ENCODE results near the gene RBM34. TPM values are rescaled to one million over a fixed set of nuclear protein-coding genes. Genes with fewer than 3 reads are reported as not detected.
"Not testable (repeated sequence)": the region's sequence is repeated elsewhere in the genome, so short reads cannot be mapped to it uniquely, and the experiment has no call there.

RBM34 gene
- polyA plus RNA-seq, 4 donors: 51.8 to 76.7 (median 61.1) TPM

GRCh38 chr1:235098991-235099390 lies 62.1 kb downstream of the RBM34 start:
- Histone ChIP-seq H3K27ac (ENCODE audit: low read depth in 1 of 3, low read length in 2 of 3) (no peak overlapping the region), H3K4me3 (ENCODE audit: low read depth in 1 of 3, low read length in 3 of 3) (no peak overlapping the region), H3K4me1 (ENCODE audit: control insufficient read depth in 3 of 3, insufficient read depth in 2 of 3, low read depth in 1 of 3, low read length in 2 of 3) (peaks cover 0 to 2% (median 2%) of the 10 kb centered on the region in 3 donors), H3K9me3 (ENCODE audit: control insufficient read depth in 2 of 2, insufficient read depth in 1 of 2, low read depth in 1 of 2, low read length in 1 of 2) (no peaks in the 10 kb centered on the region), H3K27me3 (ENCODE audit: control insufficient read depth in 3 of 3, insufficient read depth in 3 of 3, low read length in 3 of 3) (no peaks in the 10 kb centered on the region), H3K36me3 (ENCODE audit: control insufficient read depth in 3 of 3, insufficient read depth in 2 of 3, low read depth in 1 of 3, low read length in 3 of 3) (no peaks in the 10 kb centered on the region)
- no peak for DNase-seq
- no peak for FAIRE-seq
- 86 to 94% (median 90%) methylated on average over 9 of the region's 9 CpGs for WGBS, 3 donors

GRCh38 chr1:235098547-235098946 lies 62.5 kb downstream of the RBM34 start:
- DNase-seq (no peak), FAIRE-seq (no peak)
- H3K4me1 ChIP-seq (ENCODE audit: control insufficient read depth in 3 of 3, insufficient read depth in 2 of 3, low read depth in 1 of 3, low read length in 2 of 3): peaks cover 0 to 7% (median 0%) of the 10 kb centered on the region in 3 donors
- no peaks in the 10 kb centered on the region for H3K36me3 ChIP-seq (ENCODE audit: control insufficient read depth in 3 of 3, insufficient read depth in 2 of 3, low read depth in 1 of 3, low read length in 3 of 3)
- H3K4me3 ChIP-seq (ENCODE audit: low read depth in 1 of 3, low read length in 3 of 3): no peak overlapping the region
- H3K9me3 ChIP-seq (ENCODE audit: control insufficient read depth in 2 of 2, insufficient read depth in 1 of 2, low read depth in 1 of 2, low read length in 1 of 2): no peaks in the 10 kb centered on the region
- no peaks in the 10 kb centered on the region for H3K27me3 ChIP-seq (ENCODE audit: control insufficient read depth in 3 of 3, insufficient read depth in 3 of 3, low read length in 3 of 3)
- H3K27ac ChIP-seq (ENCODE audit: low read depth in 1 of 3, low read length in 2 of 3): no peak overlapping the region
- WGBS, 3 donors: 75 to 84% (median 82%) methylated on average over 6 of the region's 6 CpGs

- WGBS, 3 donors: 74 to 88% (median 84%) methylated on average over 14 of the region's 14 CpGs
- H3K27me3 ChIP-seq (ENCODE audit: control insufficient read depth in 3 of 3, insufficient read depth in 3 of 3, low read length in 3 of 3); H3K4me3 ChIP-seq (ENCODE audit: low read depth in 1 of 3, low read length in 3 of 3); H3K27ac ChIP-seq (ENCODE audit: low read depth in 1 of 3, low read length in 2 of 3); FAIRE-seq; H3K36me3 ChIP-seq (ENCODE audit: control insufficient read depth in 3 of 3, insufficient read depth in 2 of 3, low read depth in 1 of 3, low read length in 3 of 3); H3K9me3 ChIP-seq (ENCODE audit: control insufficient read depth in 2 of 2, insufficient read depth in 1 of 2, low read depth in 1 of 2, low read length in 1 of 2); DNase-seq: not testable (repeated sequence)
- peaks cover 0 to 14% (median 0%) of the 10 kb centered on the region in 3 donors for H3K4me1 ChIP-seq (ENCODE audit: control insufficient read depth in 3 of 3, insufficient read depth in 2 of 3, low read depth in 1 of 3, low read length in 2 of 3)
These were observed 63.5 kb downstream of the RBM34 start for GRCh38 chr1:235097501-235097900.

GRCh38 chr1:235095938-235096562 lies 65.0 kb downstream of the RBM34 start:
- Histone ChIP-seq H3K27me3 (ENCODE audit: control insufficient read depth in 3 of 3, insufficient read depth in 3 of 3, low read length in 3 of 3) (no peaks in the 10 kb centered on the region), H3K4me1 (ENCODE audit: control insufficient read depth in 3 of 3, insufficient read depth in 2 of 3, low read depth in 1 of 3, low read length in 2 of 3) (peaks cover 0 to 14% (median 0%) of the 10 kb centered on the region in 3 donors), H3K9me3 (ENCODE audit: control insufficient read depth in 2 of 2, insufficient read depth in 1 of 2, low read depth in 1 of 2, low read length in 1 of 2) (no peaks in the 10 kb centered on the region), H3K27ac (ENCODE audit: low read depth in 1 of 3, low read length in 2 of 3) (no peak overlapping the region), H3K36me3 (ENCODE audit: control insufficient read depth in 3 of 3, insufficient read depth in 2 of 3, low read depth in 1 of 3, low read length in 3 of 3) (no peaks in the 10 kb centered on the region), H3K4me3 (ENCODE audit: low read depth in 1 of 3, low read length in 3 of 3) (no peak overlapping the region)
- FAIRE-seq (no peak), DNase-seq (no peak)
- WGBS, 3 donors: 76 to 79% (median 78%) methylated on average over 6 of the region's 6 CpGs

- DNase-seq: peak; percentile 69 to 84
- H3K4me1 ChIP-seq (ENCODE audit: control insufficient read depth in 3 of 3, insufficient read depth in 2 of 3, low read depth in 1 of 3, low read length in 2 of 3): peaks cover 0 to 14% (median 0%) of the 10 kb centered on the region in 3 donors
- H3K36me3 ChIP-seq (ENCODE audit: control insufficient read depth in 3 of 3, insufficient read depth in 2 of 3, low read depth in 1 of 3, low read length in 3 of 3): no peaks in the 10 kb centered on the region
- H3K27me3 ChIP-seq (ENCODE audit: control insufficient read depth in 3 of 3, insufficient read depth in 3 of 3, low read length in 3 of 3): no peaks in the 10 kb centered on the region
- WGBS, 3 donors: 27 to 34% (median 34%) methylated on average over 24 of the region's 24 CpGs
- H3K9me3 ChIP-seq (ENCODE audit: control insufficient read depth in 2 of 2, insufficient read depth in 1 of 2, low read depth in 1 of 2, low read length in 1 of 2): no peaks in the 10 kb centered on the region
- peak overlapping the region in 1 of 3 donors; percentile 34 for H3K4me3 ChIP-seq (ENCODE audit: low read depth in 1 of 3, low read length in 3 of 3)
- no peak overlapping the region for H3K27ac ChIP-seq (ENCODE audit: low read depth in 1 of 3, low read length in 2 of 3)
- FAIRE-seq: no peak
These were observed 67.1 kb downstream of the RBM34 start for GRCh38 chr1:235093696-235094592.

- Histone ChIP-seq H3K27ac (ENCODE audit: low read depth in 1 of 3, low read length in 2 of 3) (no peak overlapping the region), H3K4me1 (ENCODE audit: control insufficient read depth in 3 of 3, insufficient read depth in 2 of 3, low read depth in 1 of 3, low read length in 2 of 3) (peaks cover 0 to 14% (median 0%) of the 10 kb centered on the region in 3 donors), H3K9me3 (ENCODE audit: control insufficient read depth in 2 of 2, insufficient read depth in 1 of 2, low read depth in 1 of 2, low read length in 1 of 2) (no peaks in the 10 kb centered on the region), H3K27me3 (ENCODE audit: control insufficient read depth in 3 of 3, insufficient read depth in 3 of 3, low read length in 3 of 3) (no peaks in the 10 kb centered on the region), H3K4me3 (ENCODE audit: low read depth in 1 of 3, low read length in 3 of 3) (peak overlapping the region in 1 of 3 donors; percentile 34), H3K36me3 (ENCODE audit: control insufficient read depth in 3 of 3, insufficient read depth in 2 of 3, low read depth in 1 of 3, low read length in 3 of 3) (no peaks in the 10 kb centered on the region)
- 16 to 40% (median 32%) methylated on average over 27 of the region's 27 CpGs for WGBS, 3 donors
- no peak for FAIRE-seq
- peak; percentile 57 to 69 for DNase-seq
These were observed 67.9 kb downstream of the RBM34 start for GRCh38 chr1:235093013-235093695.

GRCh38 chr1:235092415-235092814 lies 68.6 kb downstream of the RBM34 start:
- 91 to 97% (median 94%) methylated on average over 13 to 14 of the region's 14 CpGs for WGBS, 3 donors
- not testable (repeated sequence) for DNase-seq; H3K4me3 ChIP-seq (ENCODE audit: low read depth in 1 of 3, low read length in 3 of 3); H3K9me3 ChIP-seq (ENCODE audit: control insufficient read depth in 2 of 2, insufficient read depth in 1 of 2, low read depth in 1 of 2, low read length in 1 of 2); H3K27ac ChIP-seq (ENCODE audit: low read depth in 1 of 3, low read length in 2 of 3); H3K27me3 ChIP-seq (ENCODE audit: control insufficient read depth in 3 of 3, insufficient read depth in 3 of 3, low read length in 3 of 3); H3K36me3 ChIP-seq (ENCODE audit: control insufficient read depth in 3 of 3, insufficient read depth in 2 of 3, low read depth in 1 of 3, low read length in 3 of 3); FAIRE-seq
- H3K4me1 ChIP-seq (ENCODE audit: control insufficient read depth in 3 of 3, insufficient read depth in 2 of 3, low read depth in 1 of 3, low read length in 2 of 3): peaks cover 0 to 14% (median 0%) of the 10 kb centered on the region in 3 donors

- H3K4me1 ChIP-seq (ENCODE audit: control insufficient read depth in 3 of 3, insufficient read depth in 2 of 3, low read depth in 1 of 3, low read length in 2 of 3): peaks cover 0 to 14% (median 0%) of the 10 kb centered on the region in 3 donors
- H3K27ac ChIP-seq (ENCODE audit: low read depth in 1 of 3, low read length in 2 of 3); DNase-seq; FAIRE-seq; H3K36me3 ChIP-seq (ENCODE audit: control insufficient read depth in 3 of 3, insufficient read depth in 2 of 3, low read depth in 1 of 3, low read length in 3 of 3); H3K27me3 ChIP-seq (ENCODE audit: control insufficient read depth in 3 of 3, insufficient read depth in 3 of 3, low read length in 3 of 3); H3K9me3 ChIP-seq (ENCODE audit: control insufficient read depth in 2 of 2, insufficient read depth in 1 of 2, low read depth in 1 of 2, low read length in 1 of 2); H3K4me3 ChIP-seq (ENCODE audit: low read depth in 1 of 3, low read length in 3 of 3): not testable (repeated sequence)
- 91 to 96% (median 96%) methylated on average over 8 of the region's 8 CpGs for WGBS, 3 donors
These were observed 69.0 kb downstream of the RBM34 start for GRCh38 chr1:235092045-235092406.

Data from small intestine (tissue), 7 donors.